AG04450 (cell line): Measurements from ENCODE around the gene COG5. TPM values are rescaled to one million over a fixed set of nuclear protein-coding genes. Genes with fewer than 3 reads are reported as not detected.

ENCODE experiments used
- CTCF ChIA-PET: fragments of 300-600, 350-600 bp; formaldehyde crosslinking; extraction: SDS; loops from one replicate; lab custom pipeline; 2022; ENCODE audit warnings: antibody characterized with exemption, inconsistent platforms; lab: Charles Lee
- POLR2A ChIA-PET: fragments of 350-600 bp; formaldehyde crosslinking; extraction: SDS; loops from one replicate; lab custom pipeline; 2021; ENCODE audit warnings: antibody characterized with exemption, inconsistent platforms; lab: Yijun Ruan, JAX
- DNase-seq: peaks from one replicate; pipeline ENCODE4 v3.0.0-alpha.2; 2011; ENCODE audit warnings: low read depth, low spot score
- H3K27ac ChIP-seq: one replicate; pipeline ENCODE4 v1.5.1; 2012; ENCODE audit warnings: low read depth, low read length, control low read depth
- H3K27me3 ChIP-seq: one replicate; pipeline ENCODE4 v1.6.0; 2012; ENCODE audit warnings: low read length; ENCODE audit not compliant: control insufficient read depth, insufficient read depth
- H3K4me3 ChIP-seq: 2 replicates; pipeline ENCODE4 v1.5.1; 2011; ENCODE audit warnings: mild to moderate bottlenecking, low read depth, low read length, control low read depth
- H3K9me3 ChIP-seq: 2 replicates; pipeline ENCODE4 v1.5.1; 2012; ENCODE audit warnings: low read length; ENCODE audit not compliant: control insufficient read depth, insufficient read depth
- CTCF ChIP-seq: IDR thresholded peaks from 2 replicates; pipeline ENCODE4 v1.5.1; 2011; ENCODE audit warnings: low read depth, low read length, control low read depth, inconsistent platforms
- polyA plus RNA-seq: library from polyadenylated mRNA; depleted of rRNA; stranded (reverse); fragments of >200 nt; gene quantifications from 2 replicates; pipeline ENCODE4 v1.2.3, GENCODE V29; 2011

The COG5 gene
- polyA plus RNA-seq, 1 experiment: 55.2 TPM

- TF ChIP-seq CTCF: no peak
- Histone ChIP-seq H3K27ac (no peak overlapping the region), H3K9me3 (peaks cover 3% of the 10 kb centered on the region; the same call in 1 of the 2 replicates), H3K4me3 (no peak overlapping the region), H3K27me3 (no peaks in the 10 kb centered on the region)
- CTCF ChIA-PET: no interaction called here
- POLR2A ChIA-PET: no interaction called here
- DNase-seq: no peak
Measured at GRCh38 chr7:107244613-107245012, 319.1 kb downstream of the COG5 start.

- POLR2A ChIA-PET: no interaction called here
- Histone ChIP-seq H3K27me3 (no peaks in the 10 kb centered on the region), H3K27ac (no peak overlapping the region)
Measured at GRCh38 chr7:107242267-107242666, 321.5 kb downstream of the COG5 start.

DNA sequence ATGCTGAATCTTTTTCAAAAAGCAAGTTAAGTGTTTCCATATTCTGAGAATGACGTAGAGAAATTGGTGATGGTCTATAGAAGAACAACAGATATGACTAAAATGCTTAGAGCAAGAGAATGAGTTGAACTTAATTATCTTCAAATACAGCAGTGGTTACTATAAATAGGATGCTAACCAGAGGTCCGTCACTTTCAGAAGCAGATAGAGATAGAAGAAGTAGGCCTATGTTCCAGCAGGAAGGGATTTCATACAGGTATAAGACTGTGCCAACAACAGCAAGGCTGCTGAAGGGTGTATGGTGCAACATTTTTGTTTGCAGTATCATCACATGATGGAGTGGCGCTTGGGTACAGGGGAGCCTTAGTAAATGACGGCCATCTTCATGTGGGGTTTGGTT, 326.3 kb downstream of the COG5 start:
- ChIA-PET CTCF (no interaction called here), POLR2A (no interaction called here)
- Histone ChIP-seq H3K27ac (no peak overlapping the region), H3K9me3 (no peaks in the 10 kb centered on the region), H3K4me3 (no peak overlapping the region), H3K27me3 (no peaks in the 10 kb centered on the region)
- no peak for DNase-seq
- no peak for TF ChIP-seq CTCF

More at GRCh38 chr7:107242267-107242666, 321.5 kb downstream of the COG5 start:
- TF ChIP-seq CTCF: no peak
- no peak overlapping the region for H3K4me3 ChIP-seq
- peaks cover 3% of the 10 kb centered on the region; the same call in 1 of the 2 replicates for H3K9me3 ChIP-seq
- CTCF ChIA-PET: no interaction called here
- no peak for DNase-seq

DNA sequence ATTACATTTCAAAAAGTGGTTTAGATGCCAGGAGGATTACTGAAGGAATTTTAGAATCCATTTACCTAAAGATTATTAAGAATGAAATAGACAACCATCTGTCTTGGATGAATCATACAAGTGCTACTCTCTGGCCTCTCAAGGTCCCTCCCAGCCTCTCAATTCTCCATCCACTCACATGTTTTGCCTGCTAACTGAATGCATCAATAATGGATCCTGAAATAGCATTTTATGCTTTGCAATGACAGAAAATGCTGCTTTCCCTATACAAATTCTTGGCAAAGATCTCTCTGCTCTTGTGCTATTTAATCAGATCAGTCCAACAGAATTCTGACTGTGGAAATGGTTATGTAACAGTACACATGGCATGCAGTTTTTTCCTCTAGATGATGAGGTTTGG, 326.9 kb downstream of the COG5 start:
- H3K27ac ChIP-seq: no peak overlapping the region
- CTCF ChIA-PET: no interaction called here
- no peak for DNase-seq
- TF ChIP-seq CTCF: no peak
- no peaks in the 10 kb centered on the region for H3K27me3 ChIP-seq
- POLR2A ChIA-PET: no interaction called here
- H3K9me3 ChIP-seq: no peaks in the 10 kb centered on the region
- H3K4me3 ChIP-seq: no peak overlapping the region

DNA sequence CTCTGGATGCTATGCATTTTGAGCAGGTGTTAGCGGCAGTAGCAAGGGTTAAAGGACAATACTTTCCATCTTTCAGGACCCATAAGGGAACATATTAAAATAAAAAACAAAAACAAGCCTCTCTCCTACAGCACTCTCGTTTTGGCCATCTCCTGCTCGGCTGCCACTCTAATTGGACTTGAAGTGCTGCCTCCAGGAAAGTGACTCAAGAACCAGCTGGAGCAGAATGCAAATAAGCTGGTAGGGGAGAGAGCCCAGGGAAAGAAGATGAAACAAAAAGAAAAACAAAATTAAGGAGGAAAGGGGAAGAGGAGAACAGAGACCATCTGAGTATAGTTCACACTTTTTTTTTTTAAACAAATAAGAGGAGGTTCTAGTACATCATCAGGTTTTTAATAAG, 329.3 kb downstream of the COG5 start:
- Histone ChIP-seq H3K27ac (no peak overlapping the region), H3K27me3 (no peaks in the 10 kb centered on the region), H3K4me3 (no peak overlapping the region), H3K9me3 (no peaks in the 10 kb centered on the region)
- POLR2A ChIA-PET: interaction anchor here (0.6 kb wide), 1 partner anchor 77 kb away, joined by 4 read pairs; no protein-coding TSS in a partner anchor
- DNase-seq: no peak
- CTCF ChIA-PET: no interaction called here
- no peak for TF ChIP-seq CTCF
